Activated CD8-positive, alpha-beta memory T cell treated with anti-CD3 and anti-CD28 coated beads, Interleukin-2, amount 50 U/mL, for 4 hours (primary cell): ENCODE measurements around the gene SLC15A4.
A peak's percentile ranks its signal among the peaks of the same experiment; 100 is the strongest.
"Not testable (repeated sequence)": the region's sequence is repeated elsewhere in the genome, so short reads cannot be mapped to it uniquely, and the experiment has no call there.

Experiments
- DNase-seq: peaks from one replicate; pipeline ENCODE4 v3.0.0-alpha.2; 2020

The SLC15A4 gene

GRCh38 chr12:128813392-128813791, 10.4 kb downstream of the SLC15A4 start:
- DNase-seq, result no peak

- no peak for DNase-seq
These were observed 12.0 kb downstream of the SLC15A4 start for GRCh38 chr12:128811806-128812205.

GRCh38 chr12:128810182-128811127, 13.3 kb downstream of the SLC15A4 start:
- peak; percentile 35 for DNase-seq

- no peak for DNase-seq
These were observed 15.1 kb downstream of the SLC15A4 start for GRCh38 chr12:128808651-128809050.

GRCh38 chr12:128807161-128807724, 16.5 kb downstream of the SLC15A4 start:
- DNase-seq, result no peak

GRCh38 chr12:128806573-128806972, 17.2 kb downstream of the SLC15A4 start:
- DNase-seq, result no peak

GRCh38 chr12:128805406-128805805, 18.4 kb downstream of the SLC15A4 start:
- not testable (repeated sequence) for DNase-seq

GRCh38 chr12:128804762-128805161, 19.0 kb downstream of the SLC15A4 start:
- DNase-seq, result no peak

- DNase-seq, result no peak
These were observed 20.0 kb downstream of the SLC15A4 start for GRCh38 chr12:128803788-128804187.

GRCh38 chr12:128802756-128803155, 21.0 kb downstream of the SLC15A4 start:
- no peak for DNase-seq

GRCh38 chr12:128801879-128802391, 21.8 kb downstream of the SLC15A4 start:
- no peak for DNase-seq

GRCh38 chr12:128800606-128801005, 23.2 kb downstream of the SLC15A4 start:
- DNase-seq, result no peak

- no peak for DNase-seq
These were observed 25.0 kb downstream of the SLC15A4 start for GRCh38 chr12:128798571-128799341.

GRCh38 chr12:128797119-128798118, 26.3 kb downstream of the SLC15A4 start:
- no peak for DNase-seq

GRCh38 chr12:128796439-128797118, 27.2 kb downstream of the SLC15A4 start:
- no peak for DNase-seq

- DNase-seq, result no peak
These were observed 28.0 kb downstream of the SLC15A4 start for GRCh38 chr12:128795530-128796361.

- DNase-seq, result no peak
These were observed 28.9 kb downstream of the SLC15A4 start for GRCh38 chr12:128794661-128795529.

- no peak for DNase-seq
These were observed 30.1 kb downstream of the SLC15A4 start for GRCh38 chr12:128793701-128794100.

- DNase-seq, result no peak
These were observed 30.9 kb downstream of the SLC15A4 start for GRCh38 chr12:128792881-128793280.
